ENCODE data around the gene DAZAP1. TPM values are rescaled to one million over a fixed set of nuclear protein-coding genes. Genes with fewer than 3 reads are reported as not detected.

The DAZAP1 gene
- total and polyA plus RNA-seq, 2 experiments from 2014 or later = 35.8 to 46.8 TPM

GRCh38 chr19:1469255-1470054 lies 62.1 kb downstream of the DAZAP1 start:
- H2AFZ ChIP-seq = no peak overlapping the region
- H3K4me2 ChIP-seq = peak overlapping the region; percentile 94
- peaks cover 42% of the 10 kb centered on the region for H3K4me1 ChIP-seq (ENCODE audit: insufficient read depth)
- DNase-seq (ENCODE audit: low spot score) = no peak
- no peak overlapping the region for H3K27ac ChIP-seq
- no peak overlapping the region for H3K4me3 ChIP-seq
- no peaks in the 10 kb centered on the region for H3K9me2 ChIP-seq (replicated peaks; ENCODE audit: insufficient read depth)
- H4K20me1 ChIP-seq (ENCODE audit: insufficient read depth, poor library complexity, severe bottlenecking) = peaks cover 87% of the 10 kb centered on the region
- H3K79me2 ChIP-seq = no peaks in the 10 kb centered on the region
- H3K36me3 ChIP-seq (replicated peaks; ENCODE audit: insufficient read depth, low read depth) = no peaks in the 10 kb centered on the region
- no peaks in the 10 kb centered on the region for H3K9me3 ChIP-seq (ENCODE audit: low read depth)
- TF ChIP-seq CTCF (IDR thresholded peaks at IDR 0.05; ENCODE audit: poor library complexity) (no peak), EZH2phosphoT487 (IDR thresholded peaks at IDR 0.05; ENCODE audit: low read depth, severe bottlenecking, unreplicated experiment) (no peak), EZH2 (IDR thresholded peaks at IDR 0.05; ENCODE audit: borderline replicate concordance) (no peak)
- 19% methylated on average over 48 of the region's 117 CpGs for WGBS (ENCODE audit: low lambda C conversion rate, missing lambda C conversion rate)
- peaks cover 80% of the 10 kb centered on the region for H3K27me3 ChIP-seq

GRCh38 chr19:1470055-1470304 lies 62.6 kb downstream of the DAZAP1 start:
- Histone ChIP-seq H3K36me3 (replicated peaks; ENCODE audit: insufficient read depth, low read depth) (no peaks in the 10 kb centered on the region), H3K27ac (no peak overlapping the region), H3K27me3 (peaks cover 79% of the 10 kb centered on the region), H3K9me2 (replicated peaks; ENCODE audit: insufficient read depth) (no peaks in the 10 kb centered on the region), H3K79me2 (no peaks in the 10 kb centered on the region), H2AFZ (no peak overlapping the region), H3K9me3 (ENCODE audit: low read depth) (no peaks in the 10 kb centered on the region), H3K4me2 (peak overlapping the region; percentile 94), H4K20me1 (ENCODE audit: insufficient read depth, poor library complexity, severe bottlenecking) (peaks cover 89% of the 10 kb centered on the region), H3K4me3 (no peak overlapping the region), H3K4me1 (ENCODE audit: insufficient read depth) (peaks cover 42% of the 10 kb centered on the region)
- 27% methylated on average over 8 of the region's 22 CpGs for WGBS (ENCODE audit: low lambda C conversion rate, missing lambda C conversion rate)
- TF ChIP-seq EZH2phosphoT487 (IDR thresholded peaks at IDR 0.05; ENCODE audit: low read depth, severe bottlenecking, unreplicated experiment) (no peak), EZH2 (IDR thresholded peaks at IDR 0.05; ENCODE audit: borderline replicate concordance) (peak; percentile 93), CTCF (IDR thresholded peaks at IDR 0.05; ENCODE audit: poor library complexity) (no peak)
- no peak for DNase-seq (ENCODE audit: low spot score)

- H3K9me3 ChIP-seq (ENCODE audit: low read depth) = no peaks in the 10 kb centered on the region
- peaks cover 87% of the 10 kb centered on the region for H4K20me1 ChIP-seq (ENCODE audit: insufficient read depth, poor library complexity, severe bottlenecking)
- H3K79me2 ChIP-seq = no peaks in the 10 kb centered on the region
- H2AFZ ChIP-seq = no peak overlapping the region
- H3K4me3 ChIP-seq = no peak overlapping the region
- H3K9me2 ChIP-seq (replicated peaks; ENCODE audit: insufficient read depth) = no peaks in the 10 kb centered on the region
- peak; percentile 60 for DNase-seq (ENCODE audit: low spot score)
- peaks cover 74% of the 10 kb centered on the region for H3K27me3 ChIP-seq
- H3K36me3 ChIP-seq (replicated peaks; ENCODE audit: insufficient read depth, low read depth) = no peaks in the 10 kb centered on the region
- WGBS (ENCODE audit: low lambda C conversion rate, missing lambda C conversion rate) = 2% methylated on average over 35 of the region's 67 CpGs
- H3K4me2 ChIP-seq = peak overlapping the region; percentile 94
- H3K27ac ChIP-seq = no peak overlapping the region
- peak; percentile 91 for TF ChIP-seq EZH2 (IDR thresholded peaks at IDR 0.05; ENCODE audit: borderline replicate concordance)
- TF ChIP-seq CTCF (IDR thresholded peaks at IDR 0.05; ENCODE audit: poor library complexity) = no peak
- peaks cover 42% of the 10 kb centered on the region for H3K4me1 ChIP-seq (ENCODE audit: insufficient read depth)
Measured at GRCh38 chr19:1470305-1471009, 63.1 kb downstream of the DAZAP1 start.

Measured in hepatocyte (in vitro differentiated cells).